OCI-LY3 (cell line): ENCODE measurements around the gene P3R3URF.
"Not testable (repeated sequence)": the region's sequence is repeated elsewhere in the genome, so short reads cannot be mapped to it uniquely, and the experiment has no call there.

Experiments
- H2AFZ ChIP-seq: fragments of 200-600, 300-600 bp; shearing (Covaris generic); 2 replicates; pipeline ENCODE4 v1.6.0; 2014; ENCODE audit warnings: antibody characterized with exemption, low read depth, low read length
- H3K27ac ChIP-seq: fragments of 200-600, 300-600 bp; sonication (generic); 2 replicates; pipeline ENCODE4 v1.5.1; 2014; ENCODE audit warnings: mild to moderate bottlenecking, low read length, moderate library complexity, mixed read lengths
- H3K27me3 ChIP-seq: fragments of 200-600, 300-600 bp; sonication (generic); 2 replicates; pipeline ENCODE4 v1.6.1; 2014; ENCODE audit warnings: low read depth, low read length, mixed read lengths
- H3K36me3 ChIP-seq: fragments of 200-600, 300-600 bp; sonication (generic); replicated peaks from 2 replicates; pipeline ENCODE3; 2014; ENCODE audit warnings: low read depth, low read length, mixed read lengths
- H3K4me1 ChIP-seq: fragments of 300-600, 200-600 bp; sonication (generic); 2 replicates; pipeline ENCODE4 v1.6.1; 2014; ENCODE audit warnings: low read length, mixed read lengths
- H3K4me2 ChIP-seq: fragments of 200-600, 300-600 bp; sonication (generic); 2 replicates; pipeline ENCODE4 v1.6.1; 2014; ENCODE audit warnings: low read length, mixed read lengths
- H3K4me3 ChIP-seq: fragments of 300-600, 200-600 bp; sonication (generic); 2 replicates; pipeline ENCODE4 v1.5.1; 2014; ENCODE audit warnings: antibody characterized with exemption, mild to moderate bottlenecking, low read length, moderate library complexity
- H3K79me2 ChIP-seq: fragments of 300-600, 200-600 bp; shearing (Covaris generic); 2 replicates; pipeline ENCODE4 v1.6.1; 2014; ENCODE audit warnings: mild to moderate bottlenecking, low read length, mixed read lengths
- H3K9ac ChIP-seq: fragments of 300-600, 200-600 bp; shearing (Covaris generic); 2 replicates; pipeline ENCODE4 v1.6.0; 2014; ENCODE audit warnings: mild to moderate bottlenecking, low read length, moderate library complexity
- H3K9me3 ChIP-seq: fragments of 200-600, 300-600 bp; shearing (Covaris generic); 2 replicates; pipeline ENCODE4 v1.6.1; 2014; ENCODE audit warnings: low read length, mixed read lengths; ENCODE audit not compliant: insufficient read depth
- H4K20me1 ChIP-seq: fragments of 200-600, 300-600 bp; sonication (generic); 2 replicates; pipeline ENCODE4 v1.6.1; 2016; ENCODE audit warnings: low read length, mixed read lengths; ENCODE audit not compliant: insufficient read depth
- EZH2phosphoT487 ChIP-seq: fragments of 200-600 bp; shearing (Covaris generic); IDR thresholded peaks from 2 replicates; pipeline ENCODE4 v1.6.1; 2018; ENCODE audit warnings: antibody characterized with exemption, mixed run types, low read depth
- TF ChIP-seq, protein P1 (sequence below): fragments of 200-600, 300-600 bp; sonication (generic); IDR thresholded peaks from 2 replicates; pipeline ENCODE4 v1.5.1; 2014; ENCODE audit warnings: antibody characterized with exemption, low read length, low read depth

Gene P3R3URF

DNA sequence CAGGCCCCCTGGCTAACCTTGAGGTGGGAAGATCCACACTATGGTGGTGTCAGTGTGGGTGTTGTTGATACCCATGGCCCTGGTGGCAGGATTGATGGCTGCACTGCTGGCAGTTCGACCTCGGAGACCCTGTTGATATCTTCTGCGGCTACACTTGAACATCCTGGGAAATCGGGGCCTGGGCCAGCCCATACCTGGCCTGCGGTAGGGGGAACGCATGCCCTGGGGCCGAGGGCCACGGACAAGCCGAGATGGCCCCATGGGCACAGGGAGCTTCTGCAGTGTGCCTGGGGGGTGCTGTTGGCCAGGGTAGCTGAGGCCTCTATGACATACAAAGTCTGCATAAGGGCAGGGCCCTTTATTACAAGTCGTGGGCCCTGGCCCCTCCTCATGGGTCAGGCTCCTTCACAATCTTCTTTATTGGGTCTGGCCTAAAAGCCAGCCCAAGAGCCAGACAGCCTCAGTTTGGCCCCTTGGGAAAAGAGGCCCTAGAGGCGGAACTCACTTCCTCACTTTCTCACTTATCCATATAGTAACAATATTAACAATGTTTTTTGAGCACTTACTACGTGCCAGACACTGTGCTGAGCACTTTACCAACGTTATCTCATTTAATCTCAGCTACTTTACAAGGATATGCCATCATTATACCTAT, at the start of gene P3R3URF:
Gene P3R3URF (minus strand): TSS at position 278 of the 655 bp plus-strand sequence. CDS start 17 bp downstream, at position 261.
- H3K4me3 ChIP-seq, result no peak within 1 kb of the TSS
- H3K4me1 ChIP-seq, result peaks cover 12% of the 10 kb centered on the region; the same call in 1 of the 2 replicates
- H3K9me3 ChIP-seq, result no peaks in the 10 kb centered on the region
- H3K4me2 ChIP-seq, result no peak within 1 kb of the TSS
- no peaks in the 10 kb centered on the region for H3K79me2 ChIP-seq
- H2AFZ ChIP-seq, result no peak within 1 kb of the TSS
- no peaks in the 10 kb centered on the region for H4K20me1 ChIP-seq
- no peak for TF ChIP-seq EZH2phosphoT487
- TF ChIP-seq, protein P1, sequence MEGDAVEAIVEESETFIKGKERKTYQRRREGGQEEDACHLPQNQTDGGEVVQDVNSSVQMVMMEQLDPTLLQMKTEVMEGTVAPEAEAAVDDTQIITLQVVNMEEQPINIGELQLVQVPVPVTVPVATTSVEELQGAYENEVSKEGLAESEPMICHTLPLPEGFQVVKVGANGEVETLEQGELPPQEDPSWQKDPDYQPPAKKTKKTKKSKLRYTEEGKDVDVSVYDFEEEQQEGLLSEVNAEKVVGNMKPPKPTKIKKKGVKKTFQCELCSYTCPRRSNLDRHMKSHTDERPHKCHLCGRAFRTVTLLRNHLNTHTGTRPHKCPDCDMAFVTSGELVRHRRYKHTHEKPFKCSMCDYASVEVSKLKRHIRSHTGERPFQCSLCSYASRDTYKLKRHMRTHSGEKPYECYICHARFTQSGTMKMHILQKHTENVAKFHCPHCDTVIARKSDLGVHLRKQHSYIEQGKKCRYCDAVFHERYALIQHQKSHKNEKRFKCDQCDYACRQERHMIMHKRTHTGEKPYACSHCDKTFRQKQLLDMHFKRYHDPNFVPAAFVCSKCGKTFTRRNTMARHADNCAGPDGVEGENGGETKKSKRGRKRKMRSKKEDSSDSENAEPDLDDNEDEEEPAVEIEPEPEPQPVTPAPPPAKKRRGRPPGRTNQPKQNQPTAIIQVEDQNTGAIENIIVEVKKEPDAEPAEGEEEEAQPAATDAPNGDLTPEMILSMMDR, result no peak
- H3K27me3 ChIP-seq, result no peaks in the 10 kb centered on the region
- H3K9ac ChIP-seq, result no peak within 1 kb of the TSS
- H3K27ac ChIP-seq, result no peak within 1 kb of the TSS
- no peaks in the 10 kb centered on the region for H3K36me3 ChIP-seq

DNA sequence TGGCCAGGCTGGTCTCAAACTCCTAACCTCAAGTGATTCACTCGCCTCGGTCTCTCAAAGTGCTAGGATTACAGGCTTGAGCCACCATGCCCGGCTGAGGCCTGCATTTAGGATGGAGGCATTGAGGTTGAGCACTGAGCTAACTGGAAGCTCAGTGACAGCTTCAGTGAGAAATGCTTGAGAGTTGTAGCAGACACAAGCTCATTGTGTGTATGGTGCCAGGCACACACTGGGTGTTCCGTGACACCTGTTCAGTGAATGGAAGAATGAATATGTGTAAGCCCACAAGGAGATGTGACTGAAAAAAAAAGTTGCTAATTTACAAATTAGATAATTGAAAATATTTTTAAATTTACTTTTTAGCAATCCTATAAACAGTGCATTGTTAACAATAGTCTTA, 48.7 kb upstream of the P3R3URF start:
- Histone ChIP-seq H3K4me3 (no peak overlapping the region), H3K79me2 (no peaks in the 10 kb centered on the region), H3K4me2 (no peak overlapping the region), H3K36me3 (no peaks in the 10 kb centered on the region), H2AFZ (no peak overlapping the region), H3K27me3 (no peaks in the 10 kb centered on the region), H3K9me3 (no peaks in the 10 kb centered on the region), H4K20me1 (no peaks in the 10 kb centered on the region), H3K9ac (no peak overlapping the region), H3K27ac (no peak overlapping the region), H3K4me1 (peaks cover 4% of the 10 kb centered on the region)
- TF ChIP-seq EZH2phosphoT487, result no peak
- TF ChIP-seq, protein P1, result no peak

DNA sequence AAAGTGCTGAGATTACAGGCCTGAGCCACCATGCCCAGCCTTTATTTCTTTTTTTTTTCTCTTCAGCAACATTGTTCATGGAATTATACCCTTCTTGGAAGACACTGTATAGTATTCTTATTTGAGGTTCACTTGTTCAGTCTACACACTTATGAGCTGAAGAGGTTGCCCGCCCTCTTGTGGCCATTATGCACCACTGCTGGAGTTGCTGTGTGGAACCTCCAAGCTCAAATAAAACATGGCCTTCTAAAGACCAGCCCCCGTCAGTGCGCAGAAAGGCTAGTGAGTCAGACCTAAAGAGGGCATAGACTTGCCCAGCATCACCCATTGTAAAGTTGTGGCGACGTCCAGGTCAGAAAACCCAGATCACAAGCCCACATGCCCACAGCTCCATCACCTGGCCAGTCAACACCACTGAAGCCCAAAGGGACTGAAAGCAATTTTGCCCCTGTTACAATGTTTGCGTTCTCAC, 47.2 kb upstream of the P3R3URF start:
- Histone ChIP-seq H3K27ac (no peak overlapping the region), H3K79me2 (no peaks in the 10 kb centered on the region), H4K20me1 (no peaks in the 10 kb centered on the region), H3K9me3 (no peaks in the 10 kb centered on the region), H2AFZ (peak overlapping the region; percentile 93), H3K27me3 (no peaks in the 10 kb centered on the region), H3K4me1 (peaks cover 4% of the 10 kb centered on the region), H3K4me3 (no peak overlapping the region), H3K36me3 (no peaks in the 10 kb centered on the region), H3K4me2 (peak overlapping the region; percentile 65), H3K9ac (no peak overlapping the region)
- TF ChIP-seq EZH2phosphoT487, result no peak
- TF ChIP-seq, protein P1, result peak; percentile 93

DNA sequence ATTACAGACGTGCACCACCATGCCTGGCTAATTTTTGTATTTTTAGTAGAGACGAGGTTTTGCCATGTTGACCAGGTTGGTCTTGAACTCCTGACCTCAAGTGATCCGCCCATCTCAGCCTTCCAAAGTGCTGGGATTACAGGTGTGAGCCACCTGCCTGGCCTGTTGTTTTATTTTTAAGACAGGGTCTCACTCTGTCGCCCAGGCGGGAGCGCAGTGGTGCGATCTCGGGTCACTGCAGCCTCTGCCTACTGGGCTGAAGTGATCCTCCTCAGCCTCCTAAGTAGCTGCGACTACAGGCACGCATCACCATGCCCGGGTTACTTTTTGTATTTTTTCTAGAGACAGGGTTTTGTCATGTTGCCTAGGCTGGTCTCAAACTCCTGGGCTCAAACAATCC, 46.8 kb upstream of the P3R3URF start:
- H3K9ac ChIP-seq, H3K27ac ChIP-seq: not testable (repeated sequence)
- H3K4me2 ChIP-seq, result peak overlapping the region; percentile 65

More for the DNA sequence above, 46.8 kb upstream of the P3R3URF start:
- not testable (repeated sequence) for H3K4me1 ChIP-seq, H4K20me1 ChIP-seq, H3K9me3 ChIP-seq, H3K4me3 ChIP-seq, H3K36me3 ChIP-seq, H3K79me2 ChIP-seq, H3K27me3 ChIP-seq
- H2AFZ ChIP-seq, result peak overlapping the region; percentile 87; the same call in 1 of the 2 replicates
